ENCODE data around the gene CCDC50.

CCDC50 gene, protein sequence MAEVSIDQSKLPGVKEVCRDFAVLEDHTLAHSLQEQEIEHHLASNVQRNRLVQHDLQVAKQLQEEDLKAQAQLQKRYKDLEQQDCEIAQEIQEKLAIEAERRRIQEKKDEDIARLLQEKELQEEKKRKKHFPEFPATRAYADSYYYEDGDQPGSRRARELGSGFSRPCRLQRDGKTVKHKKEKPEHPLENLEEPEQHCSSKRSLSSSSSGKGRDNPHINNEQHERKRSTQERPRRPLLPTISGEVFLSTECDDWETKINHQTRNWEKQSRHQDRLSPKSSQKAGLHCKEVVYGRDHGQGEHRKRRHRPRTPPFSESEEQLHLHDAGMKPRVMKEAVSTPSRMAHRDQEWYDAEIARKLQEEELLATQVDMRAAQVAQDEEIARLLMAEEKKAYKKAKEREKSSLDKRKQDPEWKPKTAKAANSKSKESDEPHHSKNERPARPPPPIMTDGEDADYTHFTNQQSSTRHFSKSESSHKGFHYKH

DNA sequence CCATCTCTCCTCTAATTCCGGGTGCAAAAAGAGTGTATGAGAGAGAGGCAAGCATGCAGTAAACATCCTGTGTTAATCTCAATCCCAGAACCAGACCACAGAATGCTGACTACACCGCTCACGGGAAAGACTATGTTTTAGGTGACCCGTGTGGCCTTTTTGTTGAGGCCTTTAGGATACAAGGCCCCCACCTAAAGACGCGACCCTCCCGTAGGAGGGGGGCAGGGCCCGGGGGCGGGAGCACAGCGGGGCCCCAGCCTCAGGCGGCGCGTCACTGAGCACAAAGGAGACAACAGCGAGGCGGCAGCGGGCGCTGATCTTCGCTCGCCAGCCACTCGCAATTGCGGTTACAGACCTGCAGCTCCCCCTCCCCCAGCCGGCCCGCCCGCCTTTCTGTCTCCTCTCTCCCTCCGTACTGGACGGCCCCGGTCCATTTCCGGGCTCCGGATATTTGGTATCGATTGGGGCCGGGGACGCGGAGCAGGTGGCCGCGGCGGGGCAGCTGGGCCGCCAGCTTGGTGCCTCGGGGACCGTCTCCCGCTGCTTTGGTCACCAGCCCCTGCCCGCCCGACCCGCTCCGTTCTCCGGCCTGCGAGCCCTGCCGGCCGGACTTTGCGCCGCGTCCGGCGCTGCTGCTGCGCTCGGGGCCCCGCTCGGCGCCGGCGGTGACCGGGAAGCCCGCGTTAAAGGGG lies at the start of gene CCDC50:
Gene CCDC50 (plus strand): TSS at position 433 of the 692 bp plus-strand sequence. CDS start 281 bp downstream, outside the sequence.
- H3K27ac ChIP-seq, result peak within 1 kb of the TSS; percentile 77 to 98 (median 93)
- H3K4me3 ChIP-seq, result peak within 1 kb of the TSS; percentile 58 to 83 (median 70)

DNA sequence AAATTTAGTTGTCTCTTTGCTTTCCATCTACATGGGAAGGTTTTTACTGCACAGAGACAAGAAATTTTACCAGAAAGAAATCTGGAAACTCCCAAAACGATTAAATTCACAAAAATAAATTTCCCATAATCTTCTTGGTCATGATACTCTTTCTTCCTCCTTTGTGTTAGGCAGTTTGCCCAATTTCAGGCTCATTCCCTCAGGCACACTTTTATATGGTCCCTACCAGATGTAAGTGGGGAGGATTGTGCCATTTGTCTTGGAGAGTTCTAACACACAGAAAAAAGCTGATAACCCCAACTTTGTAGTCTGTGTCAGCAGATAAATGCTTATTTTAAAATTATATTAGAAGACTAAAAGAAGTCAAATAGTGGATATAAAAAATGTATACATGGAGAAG lies 49.1 kb upstream of the CCDC50 start:
- H3K4me3 ChIP-seq, result no peak overlapping the region
- no peak overlapping the region for H3K27ac ChIP-seq

DNA sequence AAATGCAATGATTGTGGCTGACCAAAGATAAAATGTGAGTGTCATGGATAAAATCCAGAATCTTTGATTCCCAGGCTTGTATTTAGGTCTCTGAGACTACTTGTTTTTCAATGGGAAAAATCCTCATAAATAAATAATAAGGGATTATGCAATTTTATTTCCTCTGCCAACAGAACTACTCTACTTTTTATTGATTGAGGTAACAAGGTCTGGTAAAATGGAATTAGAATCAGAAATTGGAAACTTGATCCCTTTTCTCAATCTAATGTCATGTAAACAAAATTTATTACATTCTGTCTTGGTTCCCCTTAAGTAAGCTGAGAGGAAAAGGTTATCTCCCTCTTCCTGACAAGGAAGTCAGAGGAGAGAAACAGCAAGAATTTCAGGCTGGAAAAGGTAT lies 48.3 kb upstream of the CCDC50 start:
- no peak overlapping the region for H3K27ac ChIP-seq

DNA sequence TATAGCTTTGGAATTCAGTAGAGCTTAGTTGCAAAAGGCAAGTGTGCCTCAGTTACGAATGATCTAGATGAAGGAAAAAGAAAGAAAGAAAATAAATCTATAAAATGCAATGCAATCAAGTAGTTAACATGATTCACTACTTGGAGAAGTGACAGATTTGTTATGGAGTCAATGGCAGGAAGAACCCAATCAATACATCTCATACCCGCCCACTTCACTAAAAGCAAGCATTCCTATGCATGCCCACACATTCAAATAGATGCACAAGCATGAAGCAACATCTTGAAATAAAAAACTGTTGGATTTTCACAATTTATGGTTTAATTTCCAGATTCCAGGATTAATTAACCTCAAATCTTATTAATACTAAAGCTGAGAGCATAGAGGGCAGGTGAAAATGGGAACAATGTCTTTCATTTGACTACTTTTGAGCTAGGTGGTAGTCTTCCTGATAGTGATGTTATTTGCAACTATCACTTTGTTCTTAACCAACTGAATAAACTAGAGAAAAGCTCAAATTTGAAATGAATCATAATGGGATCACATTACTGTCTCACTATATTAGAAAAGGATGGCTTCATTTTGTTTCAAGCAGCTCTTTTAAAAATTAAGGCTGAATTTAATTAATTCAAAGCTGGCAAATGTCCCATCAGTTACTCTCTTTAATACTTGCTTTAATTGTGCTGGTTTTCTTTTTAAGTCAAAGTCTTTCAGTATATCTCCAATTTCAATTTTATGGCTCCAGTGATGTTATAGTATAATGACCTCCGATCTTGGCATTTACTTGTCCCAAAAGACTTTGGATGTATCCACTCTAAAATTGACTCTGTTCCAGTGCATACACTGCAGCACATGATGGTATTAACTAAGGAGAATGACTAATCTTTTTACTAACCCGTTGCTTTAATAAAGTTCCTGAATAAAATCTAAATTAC lies 46.7 kb upstream of the CCDC50 start:
- H3K4me3 ChIP-seq, result no peak overlapping the region
- no peak overlapping the region for H3K27ac ChIP-seq

More for the DNA sequence above, 48.3 kb upstream of the CCDC50 start:
- no peak overlapping the region for H3K4me3 ChIP-seq

DNA sequence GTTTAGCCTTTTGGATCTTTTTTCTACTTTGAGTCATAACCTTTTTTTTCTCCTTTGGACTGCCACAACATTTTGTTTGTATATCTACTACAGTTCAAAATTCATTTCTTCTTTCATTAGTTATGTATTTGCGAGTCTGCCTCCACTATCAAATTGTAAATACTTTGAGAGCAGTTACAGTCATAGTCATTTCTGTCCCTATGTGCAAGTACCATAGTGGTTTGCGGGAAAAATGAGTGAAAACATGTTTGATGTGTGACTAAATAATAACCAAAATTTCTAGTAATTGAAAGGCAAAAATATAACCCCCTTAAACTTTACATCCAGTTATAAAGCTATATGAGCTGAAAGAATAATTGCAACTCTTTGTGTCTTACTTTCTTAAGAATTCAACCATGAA lies 45.8 kb upstream of the CCDC50 start:
- no peak overlapping the region for H3K27ac ChIP-seq

DNA sequence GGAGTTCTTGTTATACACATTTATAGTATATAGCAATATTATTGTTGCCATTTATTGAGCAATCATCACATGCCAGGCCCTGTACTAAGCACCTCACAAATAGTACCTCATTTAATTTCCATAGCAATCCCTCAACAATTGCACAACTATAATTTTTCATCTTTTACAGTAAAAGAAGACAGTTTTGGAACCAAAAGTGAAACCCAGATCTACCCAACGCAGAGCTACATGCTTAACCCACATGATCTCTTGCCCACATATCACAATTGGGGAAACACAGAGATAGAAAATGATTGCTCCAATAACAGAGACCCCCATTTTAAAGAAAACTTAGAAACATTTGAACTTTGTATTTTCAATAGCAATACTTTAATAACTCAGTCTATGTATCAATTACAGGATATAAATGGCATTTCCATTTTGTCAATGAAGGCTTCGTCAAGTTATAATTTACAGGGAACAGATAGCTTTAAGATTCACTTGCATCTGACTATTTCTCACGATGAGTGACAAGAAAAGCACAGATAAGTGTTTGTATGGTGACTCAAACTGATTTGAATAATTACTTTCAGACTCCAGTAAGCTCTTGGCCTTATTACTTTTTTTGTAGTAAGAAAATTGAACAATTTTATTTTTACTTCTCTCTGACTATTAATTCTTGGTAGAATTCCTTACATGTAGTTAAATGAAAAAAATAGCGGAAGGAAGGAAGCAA lies 38.7 kb upstream of the CCDC50 start:
- H3K4me3 ChIP-seq, result no peak overlapping the region
- peak overlapping the region in 11 of 21 experiments; percentile 0 to 64 (median 46) for H3K27ac ChIP-seq

More for the DNA sequence above, 45.8 kb upstream of the CCDC50 start:
- no peak overlapping the region for H3K4me3 ChIP-seq

DNA sequence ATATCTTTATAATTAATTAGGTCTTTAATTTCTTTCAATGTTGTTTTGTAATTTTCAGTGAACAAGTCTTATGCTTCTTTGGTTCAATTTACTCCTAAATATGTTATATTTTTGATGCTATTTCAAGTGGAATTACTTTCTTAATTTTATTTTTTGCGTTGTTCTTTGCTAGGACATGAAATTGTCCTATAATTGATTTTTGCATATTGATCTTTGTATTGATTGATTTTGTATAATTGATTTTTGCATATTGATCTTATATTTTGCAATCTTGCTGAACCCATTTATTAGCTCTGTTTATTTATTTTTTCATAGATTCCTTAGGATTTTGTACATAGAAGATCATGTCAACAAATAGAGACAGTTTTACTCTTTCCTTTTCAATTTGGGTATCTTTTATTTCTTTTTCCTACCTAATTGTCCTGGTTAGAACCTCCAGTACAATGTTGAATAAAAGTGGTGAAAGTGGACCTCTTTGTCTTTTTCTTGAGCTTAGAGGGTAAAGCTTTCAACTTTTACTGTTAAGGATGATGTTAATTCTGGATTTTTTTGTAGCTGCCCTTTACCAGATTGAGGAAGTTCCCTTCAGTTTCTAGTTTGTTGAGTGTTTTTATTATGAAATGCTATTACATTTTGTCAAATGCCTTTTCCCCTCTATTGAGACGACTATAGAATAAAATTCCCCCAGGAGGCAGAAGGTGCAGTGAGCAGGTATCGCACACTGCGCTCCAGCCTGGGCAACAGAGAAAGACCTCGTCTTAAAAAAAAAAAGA lies 36.8 kb upstream of the CCDC50 start:
- no peak overlapping the region for H3K27ac ChIP-seq
- no peak overlapping the region for H3K4me3 ChIP-seq

DNA sequence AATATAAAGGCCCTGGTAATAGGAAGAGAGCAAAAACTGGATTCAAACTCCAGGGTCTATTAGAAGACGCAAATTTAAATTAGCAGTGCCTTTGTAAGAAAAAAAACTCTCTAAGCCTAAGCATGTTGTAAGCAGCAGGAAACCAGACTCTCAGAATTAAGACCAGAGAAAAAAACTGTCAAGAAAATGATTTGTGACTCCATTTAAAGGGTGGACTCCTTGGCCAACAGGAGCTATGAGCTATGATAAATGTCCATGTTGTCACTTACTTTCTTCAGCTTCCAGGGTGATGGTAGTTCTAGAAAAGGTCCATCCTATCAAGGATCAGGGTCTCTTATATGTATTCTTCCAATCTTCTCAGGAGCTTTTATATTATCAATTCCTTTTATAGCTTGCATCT lies 34.9 kb upstream of the CCDC50 start:
- Histone ChIP-seq H3K4me3 (no peak overlapping the region), H3K27ac (no peak overlapping the region)

DNA sequence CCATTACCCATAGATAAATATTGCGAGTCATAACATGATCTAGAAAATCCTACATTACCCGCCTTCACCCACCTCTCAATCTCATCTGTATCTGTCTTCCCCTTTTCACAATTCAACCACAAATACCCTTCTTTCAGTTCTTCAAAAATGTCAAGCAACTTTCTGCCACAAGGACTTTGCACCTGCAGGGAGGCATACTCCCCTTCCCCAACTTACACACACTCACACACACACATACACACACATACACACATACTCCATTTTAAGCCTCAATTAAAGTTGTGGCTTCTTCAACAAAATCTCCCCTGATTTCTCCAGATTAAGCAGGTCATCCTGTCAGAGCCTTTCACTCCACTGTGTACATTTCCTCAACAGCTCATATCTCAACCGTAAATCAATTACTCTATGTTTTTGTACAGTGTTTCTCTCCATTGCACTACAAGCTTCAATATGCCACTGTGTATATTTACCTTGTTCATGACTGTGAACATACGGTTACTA lies 33.1 kb upstream of the CCDC50 start:
- Histone ChIP-seq H3K27ac (no peak overlapping the region), H3K4me3 (no peak overlapping the region)

DNA sequence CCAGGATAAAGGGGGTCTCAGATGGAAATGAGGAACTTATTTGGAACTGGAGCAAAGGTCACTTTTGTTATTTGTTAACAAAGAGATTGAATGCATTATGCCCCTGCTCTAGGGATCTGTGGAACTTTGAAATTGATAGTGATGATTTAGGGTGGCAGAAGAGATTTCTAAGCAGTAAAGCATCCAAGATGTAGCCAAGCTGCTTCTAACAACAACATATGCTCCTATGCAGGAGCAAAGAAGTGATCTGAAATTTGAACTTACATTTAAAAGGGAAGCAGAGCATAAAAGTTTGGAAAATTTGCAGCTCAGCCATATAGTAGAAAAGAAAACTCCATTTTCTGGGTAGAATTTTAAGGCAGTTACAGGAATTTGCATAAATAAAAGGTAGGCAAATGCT lies 30.3 kb upstream of the CCDC50 start:
- no peak overlapping the region for H3K27ac ChIP-seq

DNA sequence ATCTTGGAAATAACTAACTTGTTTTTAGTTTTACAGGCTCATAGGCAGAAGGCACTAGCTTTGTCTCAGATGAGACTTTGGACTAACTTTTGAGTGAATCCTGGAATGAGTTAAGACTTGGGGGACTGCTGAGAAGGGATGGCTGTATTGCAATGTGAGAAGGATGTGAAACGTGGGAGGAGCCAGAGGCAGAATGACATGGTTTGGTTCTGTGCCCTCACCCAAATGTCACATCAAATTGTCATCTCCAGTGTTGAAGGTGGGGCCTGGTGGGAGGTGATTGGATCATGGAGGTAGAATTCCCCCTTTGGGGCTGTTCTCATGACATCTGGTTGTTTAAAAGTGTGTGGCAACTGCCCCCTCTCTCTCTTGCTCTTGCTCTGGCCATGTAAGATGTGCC lies 28.8 kb upstream of the CCDC50 start:
- H3K27ac ChIP-seq, result no peak overlapping the region
- H3K4me3 ChIP-seq, result no peak overlapping the region

More for the DNA sequence above, 30.3 kb upstream of the CCDC50 start:
- H3K4me3 ChIP-seq, result no peak overlapping the region

DNA sequence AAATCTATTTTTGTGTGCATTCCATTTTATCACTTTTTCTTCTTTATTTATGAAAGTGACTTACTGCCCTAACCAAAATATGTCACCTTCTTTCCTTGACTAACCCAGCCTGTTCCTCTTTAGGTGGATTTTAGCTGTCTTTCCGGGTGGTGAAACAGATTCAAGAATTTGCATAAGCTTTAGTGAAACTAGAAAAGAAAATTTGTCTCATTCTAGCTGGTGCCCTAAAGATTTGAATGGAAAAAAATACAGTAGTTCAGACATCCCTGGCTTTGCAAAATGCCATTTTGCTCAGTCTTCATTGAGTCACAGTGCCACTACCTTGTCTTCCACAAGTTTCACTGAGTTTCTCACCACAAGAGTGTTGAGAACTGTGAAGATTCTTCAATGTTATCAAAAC lies 28.2 kb upstream of the CCDC50 start:
- H3K4me3 ChIP-seq, result no peak overlapping the region
- H3K27ac ChIP-seq, result no peak overlapping the region

DNA sequence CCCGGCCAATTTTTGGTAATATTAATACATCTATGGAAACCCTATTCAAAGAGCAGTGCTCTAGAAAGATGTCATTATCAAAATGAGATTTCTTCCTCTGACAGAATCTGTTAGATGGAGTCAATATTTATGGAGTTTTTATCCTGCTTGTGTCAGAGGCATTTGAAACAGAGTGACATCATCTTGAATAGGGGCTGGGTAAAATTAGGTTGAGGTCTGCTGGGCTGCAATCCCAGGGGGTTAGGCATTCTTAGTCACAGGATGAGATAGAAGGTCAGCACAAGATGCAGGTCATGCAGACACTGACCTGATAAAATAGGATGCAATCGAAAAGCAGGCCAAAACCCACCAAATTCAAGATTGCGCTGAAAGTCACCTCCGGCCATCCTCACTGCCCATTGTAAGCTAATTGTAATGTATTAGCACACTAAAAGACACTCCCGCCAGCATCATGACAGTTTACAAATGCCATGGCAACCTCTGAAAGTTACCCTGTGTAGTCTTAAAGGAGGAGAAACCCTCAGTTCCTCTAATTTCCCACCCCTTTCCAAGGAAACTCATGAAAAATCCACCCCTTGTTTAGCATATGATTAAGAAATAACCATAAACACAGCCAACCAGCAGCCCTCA lies 27.3 kb upstream of the CCDC50 start:
- Histone ChIP-seq H3K27ac (no peak overlapping the region), H3K4me3 (no peak overlapping the region)

DNA sequence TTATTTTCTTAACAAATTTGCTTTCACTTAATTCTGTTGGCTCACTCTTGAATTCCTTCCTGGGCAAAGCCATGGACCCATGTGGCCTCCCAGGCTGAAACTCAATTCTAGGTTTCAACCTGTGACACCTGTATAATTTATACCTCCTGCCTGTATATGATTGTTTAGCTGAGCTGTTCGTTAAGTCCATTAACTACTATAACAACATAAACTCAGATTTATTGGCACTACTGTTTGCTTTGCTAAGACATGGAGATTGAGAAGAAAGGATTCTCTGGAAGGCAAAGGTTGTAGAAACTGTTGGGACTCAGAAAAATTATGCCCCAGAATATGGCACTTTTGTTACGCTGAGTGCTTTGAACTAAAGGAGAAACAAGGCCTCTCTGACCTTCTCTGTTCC lies 26.7 kb upstream of the CCDC50 start:
- no peak overlapping the region for H3K27ac ChIP-seq
- H3K4me3 ChIP-seq, result no peak overlapping the region

DNA sequence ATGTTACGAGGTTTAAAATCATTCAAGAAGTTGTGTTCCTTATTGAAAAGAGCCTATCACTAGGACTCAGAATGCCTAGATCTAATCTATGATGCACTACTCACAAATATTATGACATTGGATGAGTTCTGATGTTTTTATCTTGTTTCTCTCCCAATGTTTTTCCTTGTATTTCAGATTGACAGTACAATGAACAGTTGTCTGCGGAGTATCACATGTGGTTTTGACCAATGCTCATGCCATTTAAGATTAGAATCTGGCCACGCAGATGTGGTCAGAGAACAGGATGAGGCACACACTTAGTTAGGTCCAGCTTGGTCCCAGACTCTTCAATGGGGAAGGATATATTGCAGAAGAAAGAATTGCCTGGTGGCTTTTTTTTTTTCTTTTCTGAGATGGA lies 25.6 kb upstream of the CCDC50 start:
- Histone ChIP-seq H3K4me3 (no peak overlapping the region), H3K27ac (peak overlapping the region in 1 of 21 experiments; percentile 13)

DNA sequence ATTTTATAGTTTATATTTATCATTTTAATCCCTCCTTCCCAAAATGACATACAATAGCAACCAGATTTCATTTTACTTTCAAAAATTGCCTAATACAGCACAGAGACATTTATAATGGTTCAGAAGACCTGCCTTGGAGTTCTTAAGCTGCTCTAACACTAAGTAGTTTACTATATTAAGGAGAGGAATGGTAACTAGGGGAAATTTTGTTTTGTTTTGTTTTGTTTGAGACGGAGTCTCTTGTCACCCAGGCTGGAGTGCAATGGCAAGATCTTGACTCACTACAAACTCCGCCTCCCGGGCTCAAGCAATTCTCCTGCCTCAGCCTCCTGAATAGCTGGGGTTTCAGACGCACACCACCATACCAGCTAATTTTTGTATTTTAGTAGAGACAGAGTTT lies 22.8 kb upstream of the CCDC50 start:
- no peak overlapping the region for H3K4me3 ChIP-seq
- H3K27ac ChIP-seq, result no peak overlapping the region

DNA sequence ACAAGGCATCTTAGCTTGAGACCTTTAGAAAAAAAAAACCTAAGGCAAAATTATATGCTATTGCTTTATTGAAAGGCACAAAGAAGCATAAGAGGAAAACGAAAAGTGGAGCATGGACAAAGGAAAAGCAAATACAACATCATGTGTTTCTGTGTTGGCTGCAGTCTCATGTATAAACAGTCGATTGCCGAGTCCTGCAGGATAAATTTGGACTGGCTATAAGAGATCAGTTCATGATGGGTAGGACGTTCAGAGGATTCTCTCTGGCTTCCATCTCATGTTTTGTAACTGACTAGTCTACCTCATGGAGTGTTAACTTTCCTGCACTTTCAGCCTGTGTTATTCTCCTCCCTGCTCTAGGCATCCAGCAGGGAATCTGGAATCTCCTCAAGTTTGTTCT lies 21.9 kb upstream of the CCDC50 start:
- no peak overlapping the region for H3K27ac ChIP-seq

DNA sequence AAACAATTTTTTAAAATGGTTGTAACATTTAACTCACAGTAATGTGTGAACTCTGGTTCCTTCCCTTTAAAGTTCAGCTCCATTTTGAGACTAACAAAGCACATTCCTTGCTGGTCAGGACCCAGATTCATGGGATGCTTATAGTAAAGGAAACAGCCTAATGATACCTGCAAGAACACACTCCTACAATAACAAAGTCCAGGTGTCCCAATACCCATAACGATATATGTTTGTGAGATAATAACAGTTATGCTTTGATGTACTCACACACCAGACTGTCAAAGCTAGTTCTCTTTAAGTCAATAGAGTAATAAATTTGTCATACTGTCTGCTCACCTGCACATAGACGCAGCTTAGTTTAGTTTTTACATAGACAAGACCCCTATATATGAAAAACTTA lies 15.9 kb upstream of the CCDC50 start:
- Histone ChIP-seq H3K27ac (no peak overlapping the region), H3K4me3 (no peak overlapping the region)

More for the DNA sequence above, 21.9 kb upstream of the CCDC50 start:
- no peak overlapping the region for H3K4me3 ChIP-seq

Data from skin epidermis (tissue), 12 donors.